Activated CD8-positive, alpha-beta memory T cell treated with anti-CD3 and anti-CD28 coated beads, Interleukin-2, amount 50 U/mL, for 1 hour (primary cell): Measurements from ENCODE around the gene GALNT7.

Source experiments
- DNase-seq: peaks from one replicate; pipeline ENCODE4 v3.0.0-alpha.2; 2020; ENCODE audit errors: extremely low read depth

Gene GALNT7

GRCh38 chr4:173346074-173346473 is 177.5 kb downstream of the GALNT7 start:
- no peak for DNase-seq

- no peak for DNase-seq
Measured at GRCh38 chr4:173347467-173347866, 178.9 kb downstream of the GALNT7 start.

GRCh38 chr4:173357939-173358338 is 189.3 kb downstream of the GALNT7 start:
- no peak for DNase-seq

GRCh38 chr4:173360587-173361221 is 192.1 kb downstream of the GALNT7 start:
- no peak for DNase-seq

- no peak for DNase-seq
Measured at GRCh38 chr4:173362666-173363065, 194.1 kb downstream of the GALNT7 start.

GRCh38 chr4:173365359-173365996 is 196.9 kb downstream of the GALNT7 start:
- no peak for DNase-seq

GRCh38 chr4:173367285-173367684 is 198.7 kb downstream of the GALNT7 start:
- DNase-seq: no peak

GRCh38 chr4:173367946-173368345 is 199.3 kb downstream of the GALNT7 start:
- DNase-seq: no peak

GRCh38 chr4:173370130-173370476 is 201.5 kb downstream of the GALNT7 start:
- peak; percentile 21 for DNase-seq

- peak; percentile 94 for DNase-seq
Measured at GRCh38 chr4:173370477-173371291, 202.1 kb downstream of the GALNT7 start, which contains the start of gene SAP30. Gene SAP30, plus strand, starts transcription at chr4:173370954. Its CDS starts 229 bp downstream, at chr4:173371183.

- peak; percentile 4 for DNase-seq
Measured at GRCh38 chr4:173371292-173372192, 202.9 kb downstream of the GALNT7 start.
